GM13977 (cell line): ENCODE data around the gene HPCAL4.

ENCODE experiments used
- DNase-seq: peaks from one replicate; pipeline ENCODE4 v3.0.0; 2012; ENCODE audit warnings: low spot score
- CTCF ChIP-seq: IDR thresholded peaks from 2 replicates; pipeline ENCODE4 v1.5.1; 2012; ENCODE audit warnings: mild to moderate bottlenecking, control low read depth; ENCODE audit not compliant: insufficient read depth; ENCODE audit errors: extremely low read depth, missing control alignments
- in situ Hi-C: fragments of 300-500 bp; cut with MboI; formaldehyde crosslinking; loops from one replicate; pipeline ENCODE4 v1.12.0; 2022; ENCODE audit warnings: low sequenced_read_pairs, low pct_unique_long_range_greater_than_20kb, mixed read lengths, inconsistent platforms; ENCODE audit not compliant: unreplicated experiment

The HPCAL4 gene

GRCh38 chr1:39681294-39681693 lies 9.9 kb downstream of the HPCAL4 start:
- no peak for TF ChIP-seq CTCF
- no peak for DNase-seq
- in situ Hi-C loops: no loop called here

- TF ChIP-seq CTCF: no peak
- in situ Hi-C loops: no loop called here
- no peak for DNase-seq
Observed at GRCh38 chr1:39680751-39681150, 10.5 kb downstream of the HPCAL4 start.

GRCh38 chr1:39679821-39680220 lies 11.4 kb downstream of the HPCAL4 start:
- no peak for TF ChIP-seq CTCF
- DNase-seq: no peak
- in situ Hi-C loops: no loop called here

- no peak for TF ChIP-seq CTCF
- DNase-seq: no peak
- in situ Hi-C loops: no loop called here
Observed at GRCh38 chr1:39678889-39679288, 12.3 kb downstream of the HPCAL4 start.

- DNase-seq: no peak
- no peak for TF ChIP-seq CTCF
- in situ Hi-C loops: no loop called here
Observed at GRCh38 chr1:39677645-39678044, 13.6 kb downstream of the HPCAL4 start.

GRCh38 chr1:39676948-39677548 lies 14.2 kb downstream of the HPCAL4 start:
- in situ Hi-C loops: no loop called here
- DNase-seq: no peak
- no peak for TF ChIP-seq CTCF

- in situ Hi-C loops: no loop called here
- no peak for TF ChIP-seq CTCF
- DNase-seq: no peak
Observed at GRCh38 chr1:39675220-39675619, 16.0 kb downstream of the HPCAL4 start.
